ENCODE measurements around the gene SLC9A3.
A peak's percentile ranks its signal among the peaks of the same experiment; 100 is the strongest.
"Not testable (repeated sequence)": the region's sequence is repeated elsewhere in the genome, so short reads cannot be mapped to it uniquely, and the experiment has no call there.

The SLC9A3 gene

DNA sequence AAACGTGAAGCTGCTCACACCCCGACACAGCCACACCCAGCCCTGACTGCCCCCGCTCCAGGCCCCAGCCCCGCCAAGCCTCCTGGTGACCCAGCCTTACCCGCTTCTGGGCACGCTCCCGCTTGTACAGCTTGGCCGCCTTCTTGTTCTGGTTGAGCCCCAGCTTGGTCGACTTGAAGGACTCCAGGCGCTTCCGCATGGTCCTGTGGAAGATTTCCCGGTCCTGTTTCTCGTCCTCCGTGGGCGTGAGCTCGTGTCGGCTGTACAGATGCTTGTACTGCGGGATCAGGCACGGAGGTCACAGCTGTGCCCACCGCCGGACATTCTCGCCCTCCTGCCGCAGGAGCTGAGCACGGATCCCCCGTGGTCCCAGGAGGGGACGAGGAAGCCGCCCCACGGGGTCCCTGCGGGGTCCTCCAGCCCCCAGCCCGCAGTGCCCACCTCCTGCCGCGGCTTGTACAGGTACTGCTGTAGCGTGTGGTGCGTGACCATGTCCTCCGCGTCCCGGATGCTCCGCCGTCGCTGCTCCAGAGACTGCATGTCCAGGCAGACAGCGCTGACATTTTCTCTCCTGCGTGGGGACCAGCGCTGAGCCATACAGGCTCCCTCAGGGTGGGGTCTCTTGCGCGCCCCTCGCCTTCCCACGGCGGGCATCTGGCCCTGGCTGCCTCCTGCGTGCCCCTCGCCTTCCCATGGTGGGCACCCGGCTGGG, 48.0 kb downstream of the SLC9A3 start:
- no peak for DNase-seq (ENCODE audit: low read depth in 2 of 2)

DNA sequence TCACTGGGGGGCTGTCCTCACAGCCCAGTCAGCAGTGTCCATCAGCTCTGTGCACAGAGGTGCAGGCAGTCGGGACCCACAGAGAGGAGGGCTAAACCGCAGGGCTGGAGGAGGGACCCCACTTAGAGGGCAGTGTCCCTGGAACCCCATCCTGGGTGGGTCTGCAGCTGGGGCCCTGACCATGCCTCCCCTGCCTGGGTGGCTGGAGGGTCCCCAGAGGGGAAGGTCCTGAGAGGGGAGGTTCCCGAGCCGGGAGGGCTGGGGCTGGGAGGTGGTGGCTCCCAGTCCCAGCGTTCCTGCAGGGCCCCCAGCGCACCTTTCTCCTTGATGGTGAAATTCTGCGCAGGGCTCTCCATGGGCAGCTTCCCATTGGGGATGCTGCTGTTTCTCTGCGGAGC, 48.5 kb downstream of the SLC9A3 start:
- DNase-seq (ENCODE audit: low read depth in 2 of 2) = no peak

DNA sequence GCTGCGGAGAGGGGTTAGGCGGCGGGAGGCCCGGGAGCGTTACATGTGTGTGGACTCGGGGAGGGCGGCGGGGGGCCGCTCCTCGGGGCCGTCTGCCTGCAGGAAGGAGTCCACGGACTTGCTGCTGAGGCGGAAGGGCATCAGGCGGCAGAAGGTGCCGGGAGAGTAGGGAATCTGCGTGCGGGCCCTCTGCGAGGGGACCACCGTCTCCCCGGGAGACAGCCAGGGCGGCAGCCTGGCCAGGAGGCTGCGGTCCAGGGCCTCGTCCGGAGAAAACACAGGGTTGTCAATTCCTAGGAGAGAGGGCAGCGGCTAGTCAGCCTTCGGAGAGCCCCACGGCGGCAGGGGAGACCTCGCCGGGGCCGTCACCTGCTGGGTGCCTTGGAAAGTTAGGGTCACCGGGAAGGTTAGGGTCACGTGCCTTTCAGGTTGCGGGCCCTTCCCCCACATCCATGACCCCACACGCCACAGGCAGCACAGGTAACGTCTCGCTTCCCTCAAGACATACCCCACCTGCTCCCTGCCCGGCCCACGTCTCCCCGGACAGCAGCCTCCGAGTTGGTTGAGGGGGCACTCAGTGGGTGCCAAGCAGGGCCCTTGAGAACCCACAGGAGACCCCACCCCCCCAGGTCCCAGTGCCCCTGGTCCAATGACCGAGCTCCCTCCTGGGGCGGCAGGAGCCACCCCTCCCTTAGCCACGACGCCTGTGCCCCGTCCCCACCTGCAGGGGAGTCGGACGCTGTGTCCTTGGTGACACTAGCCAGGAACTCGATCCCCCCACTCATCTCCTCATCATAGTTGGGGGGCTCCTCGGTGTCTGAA, 49.2 kb downstream of the SLC9A3 start:
- DNase-seq (ENCODE audit: low read depth in 2 of 2) = no peak

DNA sequence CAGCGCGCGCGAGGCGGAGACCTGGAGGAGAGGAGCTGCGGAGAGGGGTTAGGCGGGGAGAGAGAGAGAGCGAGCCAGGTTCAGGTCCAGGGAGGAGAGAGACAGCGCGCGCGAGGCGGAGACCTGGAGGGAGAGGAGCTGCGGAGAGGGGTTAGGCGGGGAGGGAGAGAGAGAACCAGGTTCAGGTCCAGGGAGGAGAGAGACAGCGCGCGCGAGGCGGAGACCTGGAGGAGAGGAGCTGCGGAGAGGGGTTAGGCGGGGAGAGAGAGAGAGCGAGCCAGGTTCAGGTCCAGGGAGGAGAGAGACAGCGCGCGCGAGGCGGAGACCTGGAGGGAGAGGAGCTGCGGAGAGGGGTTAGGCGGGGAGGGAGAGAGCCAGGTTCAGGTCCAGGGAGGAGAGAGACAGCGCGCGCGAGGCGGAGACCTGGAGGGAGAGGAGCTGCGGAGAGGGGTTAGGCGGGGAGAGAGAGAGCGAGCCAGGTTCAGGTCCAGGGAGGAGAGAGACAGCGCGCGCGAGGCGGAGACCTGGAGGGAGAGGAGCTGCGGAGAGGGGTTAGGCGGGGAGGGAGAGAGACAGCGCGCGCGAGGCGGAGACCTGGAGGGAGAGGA, 49.9 kb downstream of the SLC9A3 start:
- not testable (repeated sequence) for DNase-seq (ENCODE audit: low read depth in 2 of 2)

DNA sequence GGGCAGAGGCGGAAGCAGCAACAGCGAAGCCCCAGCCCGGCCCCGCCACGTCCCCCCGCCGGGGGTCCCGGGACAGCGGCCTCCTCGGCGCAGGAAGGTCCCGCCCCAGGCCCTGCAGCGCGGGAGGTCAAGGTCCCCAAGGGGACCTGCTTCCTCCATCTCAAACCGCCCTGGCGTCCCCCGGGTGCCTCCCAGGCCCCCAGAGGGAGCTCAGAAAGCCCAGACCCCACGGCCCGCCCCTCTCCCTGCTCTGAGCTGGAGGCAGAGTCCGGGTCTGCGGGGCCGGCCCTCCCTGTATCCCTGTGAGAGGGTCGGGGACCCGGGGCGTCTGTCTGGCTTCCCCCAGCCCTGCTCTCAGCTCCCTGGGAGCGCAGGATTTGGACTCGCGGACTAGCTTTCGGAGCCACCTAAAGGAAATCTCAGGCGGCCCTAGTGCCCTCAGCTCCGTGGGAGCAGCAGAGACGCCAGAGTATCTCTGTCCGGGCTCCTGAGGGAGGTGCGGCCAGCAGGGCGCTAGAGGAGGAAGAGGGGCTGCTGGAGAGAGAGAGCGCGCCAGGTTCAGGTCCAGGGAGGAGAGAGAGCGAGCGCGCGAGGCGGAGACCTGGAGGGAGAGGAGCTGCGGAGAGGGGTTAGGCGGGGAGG, 50.6 kb downstream of the SLC9A3 start:
- no peak for DNase-seq (ENCODE audit: low read depth in 2 of 2)

DNA sequence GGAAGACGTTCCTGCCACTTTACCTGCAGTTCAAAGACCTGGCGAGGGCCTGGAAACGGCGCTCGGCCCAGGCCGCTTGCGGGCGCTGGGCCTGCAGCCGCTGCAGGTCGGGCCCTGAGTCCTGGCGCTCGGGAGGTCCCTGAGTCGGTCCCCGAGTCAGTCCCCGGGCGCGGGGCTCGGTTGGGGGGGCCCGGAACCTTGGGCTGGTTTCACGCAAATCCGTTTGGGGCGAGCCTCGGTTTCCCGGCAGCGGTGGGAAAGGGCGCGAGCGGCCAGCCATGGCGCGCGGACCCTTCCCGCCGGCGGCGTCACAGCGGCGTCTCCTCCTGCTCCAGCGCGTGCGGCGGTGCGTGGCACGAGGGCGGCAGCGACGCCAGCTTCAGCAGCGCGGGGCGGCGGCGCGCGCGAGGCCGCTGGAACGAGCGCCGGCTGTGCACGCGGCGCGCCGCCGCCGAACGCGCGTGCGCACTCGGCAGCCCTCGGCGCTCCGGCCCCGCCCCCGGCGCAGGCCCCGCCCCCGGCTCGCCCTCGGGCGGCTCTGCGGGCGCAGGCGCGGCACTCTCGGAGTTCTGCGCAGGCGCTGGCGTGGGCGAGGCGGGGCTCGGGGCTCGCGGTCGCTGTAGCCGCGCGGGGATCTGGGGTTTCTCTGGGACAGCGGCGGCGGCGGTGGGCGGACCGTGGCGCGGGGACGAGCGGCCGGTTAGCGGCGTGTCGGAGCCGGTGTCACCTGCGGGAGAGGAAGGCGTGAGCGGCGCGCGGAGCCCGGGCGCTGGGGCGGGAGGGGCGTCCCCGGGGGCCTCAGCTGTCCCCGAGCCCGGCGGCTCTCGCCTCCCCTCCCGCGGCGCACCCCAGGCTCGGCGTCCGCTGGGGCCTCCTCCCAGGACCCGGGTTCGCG, 51.3 kb downstream of the SLC9A3 start:
- DNase-seq (ENCODE audit: low read depth in 2 of 2) = peak; percentile 71 to 88

DNA sequence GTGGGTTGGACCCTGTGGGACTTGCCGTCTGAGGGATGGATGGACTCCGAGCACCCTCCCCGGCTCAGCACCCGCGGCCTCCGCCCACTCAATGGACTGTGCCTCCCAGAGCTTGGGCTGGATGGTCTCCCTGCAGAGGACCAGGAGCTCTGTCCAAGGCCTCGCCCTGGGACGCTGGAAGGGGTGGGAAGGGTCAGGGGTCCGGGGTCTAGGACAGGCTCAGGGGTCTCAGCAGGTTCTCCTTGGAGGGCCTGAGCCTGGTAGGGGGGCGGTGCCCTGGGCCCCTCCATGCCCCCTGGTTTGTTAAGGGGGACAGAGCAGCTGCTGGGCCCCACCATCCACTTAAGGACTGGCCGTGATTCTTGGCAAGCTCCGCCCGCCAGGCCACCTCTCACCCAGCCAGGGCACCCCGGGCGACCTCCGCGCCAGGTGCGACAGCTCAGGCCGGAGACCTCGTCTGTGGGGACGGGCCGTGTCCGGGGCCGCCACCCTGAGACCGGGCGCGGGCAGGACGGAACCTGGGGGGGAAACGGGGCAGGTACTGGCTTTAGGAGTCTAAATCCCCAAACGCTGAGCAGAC, 52.1 kb downstream of the SLC9A3 start:
- DNase-seq (ENCODE audit: low read depth in 2 of 2) = no peak

DNA sequence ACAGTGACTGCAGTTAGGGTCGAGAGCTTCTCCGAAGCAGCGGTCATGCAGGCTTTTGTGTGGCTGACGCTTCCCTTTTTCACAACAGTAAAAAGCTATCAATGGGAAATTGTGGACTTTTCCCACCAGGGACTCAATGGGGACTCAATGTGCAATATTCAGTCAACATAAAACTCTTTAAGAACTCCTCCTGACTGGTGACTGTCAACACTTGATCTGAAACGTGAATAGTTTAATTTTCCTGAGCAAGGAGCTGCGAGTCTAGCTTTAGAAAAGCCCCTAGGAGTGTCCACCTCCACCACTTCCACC, 52.5 kb downstream of the SLC9A3 start:
- no peak for DNase-seq (ENCODE audit: low read depth in 2 of 2)

DNA sequence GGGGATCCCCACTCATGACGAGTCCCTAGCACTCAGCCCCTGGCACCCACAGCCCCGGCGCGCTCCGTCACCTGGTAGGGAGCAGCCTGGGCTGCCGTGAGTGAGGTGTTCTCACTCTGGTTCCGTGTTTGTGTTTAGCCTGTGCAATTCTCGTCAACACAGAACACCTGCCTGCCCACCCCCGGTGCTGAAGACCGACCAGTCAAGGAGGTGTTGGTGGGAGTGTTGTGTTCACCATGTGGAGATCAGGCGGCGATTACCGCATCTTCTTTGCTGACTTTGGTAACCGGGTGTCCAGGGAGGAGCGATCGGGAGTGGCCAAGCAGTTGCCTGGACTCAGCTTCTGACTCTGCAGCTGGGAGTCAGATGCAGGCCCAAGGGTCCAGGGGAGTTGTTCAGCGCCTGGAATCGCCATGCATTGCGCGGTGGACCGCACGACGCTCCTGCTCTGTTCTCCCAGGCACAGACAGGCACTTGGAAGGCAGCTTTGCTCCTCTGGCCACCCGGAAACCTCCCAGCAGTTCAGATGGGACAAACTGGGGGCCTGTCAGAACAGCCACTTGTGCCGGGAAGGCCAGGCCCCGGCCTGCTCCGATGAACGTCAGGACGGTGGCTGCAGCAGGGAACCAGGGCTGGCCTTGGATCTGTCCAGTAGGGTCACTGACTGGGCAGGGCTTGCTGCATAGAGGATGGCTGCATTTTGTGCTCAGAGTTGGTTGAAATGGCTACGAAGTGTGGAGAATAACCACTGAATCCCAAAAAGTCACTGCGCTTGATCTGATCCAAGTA, 53.1 kb downstream of the SLC9A3 start:
- no peak for DNase-seq (ENCODE audit: low read depth in 2 of 2)

DNA sequence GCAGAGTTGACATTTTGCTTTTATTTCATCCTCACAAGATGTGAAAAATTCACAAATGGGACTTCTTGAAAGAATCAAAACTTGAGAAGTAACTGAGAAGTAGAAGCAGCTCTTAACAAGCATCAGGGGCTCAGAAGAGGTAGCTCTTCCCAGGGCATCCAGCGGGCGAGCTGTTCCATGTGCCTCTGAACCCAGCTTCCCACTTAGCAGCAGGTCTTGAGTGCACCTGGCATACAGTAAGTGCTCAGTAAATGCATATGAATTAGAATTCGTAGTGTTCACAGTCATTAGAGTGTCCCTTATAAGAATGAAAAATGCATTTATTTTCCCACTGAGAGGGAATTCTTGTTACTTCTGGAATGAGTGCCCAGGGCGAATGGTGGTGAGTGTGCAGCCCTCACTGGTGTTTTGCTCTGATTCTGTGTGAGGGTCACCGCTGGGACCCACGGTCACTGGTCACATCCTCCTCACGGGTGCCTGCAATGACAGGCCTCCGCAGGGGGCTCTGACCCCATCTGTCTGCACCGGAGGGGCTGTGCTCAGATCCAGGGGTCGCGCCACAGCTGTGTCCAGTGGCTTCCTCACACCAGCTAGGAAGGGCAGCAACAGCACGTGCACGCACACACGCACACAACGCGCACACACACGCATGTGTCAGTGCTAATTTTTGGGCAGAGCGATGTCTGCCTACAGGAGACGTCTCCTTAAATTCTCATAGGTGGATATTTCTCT, 54.3 kb downstream of the SLC9A3 start:
- no peak for DNase-seq (ENCODE audit: low read depth in 2 of 2)

DNA sequence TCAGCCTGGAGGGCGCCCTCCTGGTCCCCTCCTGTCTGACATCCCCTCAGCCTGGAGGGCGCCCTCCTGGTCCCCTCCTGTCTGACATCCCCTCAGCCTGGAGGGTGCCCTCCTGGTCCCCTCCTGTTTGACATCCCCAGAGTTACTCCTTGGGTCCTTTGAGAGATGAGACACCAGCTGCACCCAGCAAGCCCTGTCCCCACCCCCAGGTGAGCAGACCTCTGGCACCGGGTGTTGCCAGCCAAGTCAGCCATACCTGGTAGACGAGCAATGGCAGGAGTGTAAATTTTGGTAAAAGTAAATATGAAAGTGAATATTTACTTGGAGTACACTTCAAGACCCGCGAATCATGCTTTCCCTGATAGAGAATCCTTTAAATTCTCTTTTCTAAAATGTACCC, 55.8 kb downstream of the SLC9A3 start:
- no peak for DNase-seq (ENCODE audit: low read depth in 2 of 2)

DNA sequence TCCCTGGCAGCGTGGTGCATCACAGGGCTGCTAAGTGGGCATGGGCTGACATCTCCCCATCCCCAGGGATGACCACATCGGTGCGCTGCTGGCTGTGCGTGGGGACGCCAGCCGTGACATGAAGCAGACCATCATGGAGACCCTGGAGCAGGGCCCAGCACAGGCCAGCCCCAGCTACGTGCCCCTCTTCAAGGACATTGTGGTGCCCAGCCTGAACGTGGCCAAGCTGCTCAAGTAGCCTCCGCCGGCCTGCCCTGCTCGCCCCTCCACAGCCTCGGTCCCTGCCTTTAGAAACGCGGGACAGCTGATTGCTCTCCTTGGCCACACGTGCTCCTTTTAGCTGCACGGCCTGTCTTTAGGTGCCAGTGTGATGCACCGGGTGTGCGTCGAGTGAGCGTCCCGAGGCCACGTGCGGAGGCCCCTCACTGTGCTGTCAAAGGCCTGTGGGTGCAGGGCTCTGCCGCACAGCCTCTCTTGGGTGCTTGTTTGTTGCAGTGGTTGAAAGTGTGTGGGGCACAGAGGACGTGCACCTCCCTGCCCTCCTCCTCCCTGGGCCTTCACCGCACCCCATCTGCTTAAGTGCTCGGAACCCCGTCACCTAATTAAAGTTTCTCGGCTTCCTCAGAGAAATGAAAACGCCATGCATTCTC, 57.5 kb downstream of the SLC9A3 start:
- DNase-seq (ENCODE audit: low read depth in 2 of 2) = no peak

DNA sequence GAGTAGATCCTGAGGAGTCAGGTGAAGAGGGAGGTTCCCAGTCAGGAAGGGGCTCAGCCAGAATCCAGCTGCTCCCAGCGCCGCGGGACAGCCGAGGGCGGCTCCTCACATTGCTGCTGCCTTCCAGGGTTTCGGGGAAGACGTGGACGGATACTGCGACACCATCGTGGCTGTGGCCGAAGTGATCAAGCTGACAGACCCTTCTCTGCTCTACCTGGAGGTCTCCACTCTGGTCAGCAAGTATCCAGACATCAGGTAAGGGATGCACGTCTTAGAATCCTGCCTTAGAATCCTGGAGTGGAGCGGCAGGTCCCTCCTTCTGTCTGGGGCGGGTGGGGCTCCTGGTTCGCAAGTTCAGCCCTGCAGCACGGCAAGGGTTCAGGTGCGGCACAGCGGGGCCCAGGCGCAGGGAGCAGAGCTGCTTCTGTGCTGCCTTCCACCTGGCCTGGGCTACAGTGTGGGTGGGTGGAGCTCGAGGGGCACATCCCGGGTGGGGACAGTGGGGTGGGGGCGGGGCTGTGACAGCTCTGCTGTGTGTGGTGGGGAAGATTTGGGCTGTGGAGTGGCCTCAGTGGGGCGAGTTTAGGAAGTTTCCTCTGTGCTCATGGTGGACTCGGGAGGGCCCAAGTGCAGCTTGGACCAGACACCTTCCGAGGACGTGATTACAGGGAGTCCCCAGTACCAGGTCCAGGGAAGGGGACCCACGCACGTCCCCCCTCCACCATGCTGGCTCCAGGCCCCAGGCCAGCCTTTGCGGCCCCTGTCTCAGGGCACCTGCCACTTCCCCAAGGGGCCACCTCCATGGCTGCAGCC, 58.5 kb downstream of the SLC9A3 start:
- no peak for DNase-seq (ENCODE audit: low read depth in 2 of 2)

DNA sequence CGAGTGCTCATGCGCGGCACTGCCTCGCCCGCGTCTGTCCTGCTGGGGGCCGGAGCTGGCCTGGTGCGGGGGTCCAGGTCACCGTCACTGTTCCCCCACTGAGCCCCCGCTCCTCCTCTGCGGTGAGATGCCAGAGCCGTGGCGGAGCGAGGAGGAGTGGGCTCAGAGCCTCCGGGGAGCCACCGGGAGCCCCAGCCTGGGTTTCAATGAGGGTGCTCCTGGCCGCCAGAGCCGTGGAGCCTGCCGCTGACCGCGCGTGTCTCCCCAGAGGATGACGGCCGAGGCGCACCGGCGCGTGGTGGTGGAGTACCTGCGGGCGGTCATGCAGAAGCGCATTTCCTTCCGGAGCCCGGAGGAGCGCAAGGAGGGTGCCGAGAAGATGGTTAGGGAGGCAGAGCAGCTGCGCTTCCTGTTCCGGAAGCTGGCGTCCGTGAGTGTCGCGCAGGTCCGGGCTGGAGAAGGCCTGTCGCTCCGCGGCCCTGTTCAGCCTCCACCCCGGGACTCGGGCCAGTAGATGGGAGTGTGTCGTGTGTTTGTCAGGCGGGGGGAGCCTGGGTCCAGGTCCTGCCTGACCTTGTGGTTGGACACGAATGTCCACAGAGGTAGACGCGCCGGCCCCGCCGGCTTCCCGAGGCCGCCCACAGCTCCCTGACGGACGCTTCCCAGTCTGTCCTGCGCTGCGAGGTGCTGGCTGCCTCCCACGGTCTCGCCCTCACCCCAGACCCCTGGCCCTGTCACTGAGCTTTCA, 59.2 kb downstream of the SLC9A3 start:
- no peak for DNase-seq (ENCODE audit: low read depth in 2 of 2)

DNA sequence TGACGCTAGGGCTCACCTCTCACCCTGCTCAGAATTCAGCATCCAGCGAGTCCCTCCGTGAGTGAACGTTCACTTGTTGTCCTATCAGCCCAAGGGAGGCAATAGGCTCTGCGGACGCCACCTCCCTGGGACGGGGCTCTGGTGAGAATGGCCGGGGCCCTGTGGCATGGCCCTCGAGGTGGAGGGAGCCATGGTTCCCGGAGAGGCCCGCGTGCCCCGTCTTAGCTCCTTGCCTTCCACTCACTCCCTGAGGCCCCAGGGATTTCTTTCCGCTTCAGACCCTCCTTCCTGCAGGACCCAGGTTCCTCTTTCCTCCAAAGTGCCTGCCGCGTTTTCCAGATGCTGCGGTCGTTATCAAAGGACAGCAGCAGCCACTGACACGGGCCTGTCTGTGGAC, 59.8 kb downstream of the SLC9A3 start:
- no peak for DNase-seq (ENCODE audit: low read depth in 2 of 2)

DNA sequence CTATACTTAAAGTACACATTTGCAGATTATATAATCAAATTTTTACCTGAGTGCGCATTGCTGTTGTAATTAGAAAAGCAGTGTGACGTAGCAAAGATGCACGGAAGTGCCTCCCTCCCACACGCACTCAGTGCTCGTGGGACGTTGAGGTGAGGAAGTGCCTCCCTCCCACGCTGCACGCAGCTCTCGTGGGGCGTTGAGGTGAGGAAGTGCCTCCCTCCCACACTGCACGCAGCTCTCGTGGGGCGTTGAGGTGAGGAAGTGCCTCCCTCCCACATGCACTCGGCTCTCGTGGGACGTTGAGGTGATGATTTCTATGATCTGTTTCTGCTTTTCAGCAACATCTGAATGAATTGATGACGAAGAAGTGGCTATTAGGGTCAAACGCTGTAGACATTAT, 60.3 kb downstream of the SLC9A3 start:
- peak; percentile 92 to 94 for DNase-seq (ENCODE audit: low read depth in 2 of 2)

DNA sequence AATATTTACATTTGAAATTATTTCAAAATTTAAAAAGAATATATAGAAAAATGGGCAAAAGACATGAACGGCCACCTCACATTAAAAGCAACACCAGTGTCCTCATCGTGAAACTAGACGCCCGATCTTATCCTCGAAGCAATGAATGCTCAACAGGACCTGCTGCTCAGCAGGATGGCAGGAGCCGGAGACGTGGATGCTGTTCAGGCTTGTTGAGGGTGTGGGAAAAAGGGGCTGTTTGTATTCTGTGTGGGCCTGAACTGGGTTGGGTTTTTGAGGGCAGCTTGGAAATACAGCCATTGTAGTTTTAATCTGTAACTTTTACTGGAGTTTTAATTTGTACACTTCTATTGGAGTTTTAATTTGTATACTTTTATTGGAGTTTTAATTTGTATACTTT, 60.9 kb downstream of the SLC9A3 start:
- no peak for DNase-seq (ENCODE audit: low read depth in 2 of 2)

DNA sequence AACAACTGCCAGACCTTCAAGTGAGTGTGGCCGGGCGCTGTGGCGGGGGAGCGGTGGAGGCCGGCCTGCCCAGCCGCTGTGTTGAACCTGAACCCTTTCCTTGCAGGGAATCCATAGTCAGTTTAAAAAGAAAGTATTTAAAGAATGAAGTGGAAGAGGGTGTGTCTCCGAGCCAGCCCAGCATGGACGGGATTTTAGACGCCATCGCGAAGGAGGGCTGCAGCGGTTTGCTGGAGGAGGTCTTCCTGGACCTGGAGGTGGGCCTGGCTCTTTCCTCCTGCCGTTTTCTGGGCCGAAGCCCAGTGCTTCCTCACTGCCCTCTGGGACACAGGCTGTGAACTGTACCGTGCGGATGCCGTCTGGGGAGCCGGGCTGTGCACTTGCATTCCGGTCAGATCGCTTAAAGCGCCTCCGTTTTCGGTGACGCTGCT, 62.2 kb downstream of the SLC9A3 start:
- DNase-seq (ENCODE audit: low read depth in 2 of 2) = no peak
